IMR-90 (cell line): ENCODE data around the gene CEMIP2. TPM values are rescaled to one million over a fixed set of nuclear protein-coding genes. Genes with fewer than 3 reads are reported as not detected.

ENCODE experiments used
- ATAC-seq: fragments of 200-7000 bp; cut with Tn5 transposase; 2 replicates; pipeline ENCODE4 v1.9.1; 2020; ENCODE audit warnings: low read depth, mild to moderate bottlenecking, moderate library complexity
- BruUV-seq: library from RNA; stranded (reverse); fragments of 400-500 nt; replicated peaks from 2 replicates; lab custom pipeline; 2021; lab: Mats Ljungman, UMichigan
- CTCF ChIA-PET: fragments of 300-600 bp; formaldehyde crosslinking; extraction: SDS; loops from one replicate; lab custom pipeline; 2021; ENCODE audit warnings: antibody characterized with exemption; lab: Yijun Ruan, JAX
- POLR2A ChIA-PET: fragments of 300-600 bp; sonication (Branson Sonifier 250); formaldehyde crosslinking; loops from one replicate; lab custom pipeline; 2022; ENCODE audit warnings: antibody characterized with exemption; ENCODE audit not compliant: unreplicated experiment; lab: Charles Lee
- DNase-seq: peaks from one replicate; pipeline ENCODE4 v3.0.0; 2013
- H2AFZ ChIP-seq: replicated peaks from 2 replicates; pipeline ENCODE3; 2013; ENCODE audit warnings: low read length, mild to moderate bottlenecking; ENCODE audit not compliant: poor library complexity
- H2AK5ac ChIP-seq: 2 replicates; pipeline ENCODE4 v1.6.1; 2013; ENCODE audit warnings: low read depth, low read length, inconsistent platforms
- H2AK9ac ChIP-seq: replicated peaks from 2 replicates; pipeline ENCODE3; 2013; ENCODE audit warnings: mild to moderate bottlenecking, low read depth, low read length, moderate library complexity; ENCODE audit not compliant: poor library complexity
- H2BK120ac ChIP-seq: 2 replicates; pipeline ENCODE4 v1.6.1; 2013; ENCODE audit warnings: low read depth, low read length, inconsistent platforms
- H2BK15ac ChIP-seq: 3 replicates; pipeline ENCODE4 v1.6.1; 2013; ENCODE audit warnings: low read depth, low read length, inconsistent platforms
- H2BK20ac ChIP-seq: 2 replicates; pipeline ENCODE4 v1.6.1; 2013; ENCODE audit warnings: low read depth, mild to moderate bottlenecking, inconsistent platforms, low read length, moderate library complexity
- H2BK5ac ChIP-seq: 2 replicates; pipeline ENCODE4 v1.6.1; 2013; ENCODE audit warnings: mild to moderate bottlenecking, low read depth, low read length, inconsistent platforms; ENCODE audit not compliant: poor library complexity, severe bottlenecking
- H3K14ac ChIP-seq: replicated peaks from 2 replicates; pipeline ENCODE4 v1.6.1; 2013; ENCODE audit warnings: low read depth, low read length, inconsistent platforms
- H3K18ac ChIP-seq: 2 replicates; pipeline ENCODE4 v1.6.1; 2013; ENCODE audit warnings: low read depth, low read length, control low read depth
- H3K23ac ChIP-seq: 2 replicates; pipeline ENCODE4 v1.6.1; 2013; ENCODE audit warnings: low read depth, low read length, inconsistent platforms
- H3K27ac ChIP-seq: 2 replicates; pipeline ENCODE4 v1.5.1; 2013; ENCODE audit warnings: mild to moderate bottlenecking, control low read depth, low read length; ENCODE audit not compliant: insufficient read depth
- H3K27me3 ChIP-seq: 2 replicates; pipeline ENCODE4 v1.6.1; 2013; ENCODE audit warnings: low read length; ENCODE audit not compliant: control insufficient read depth, insufficient read depth
- H3K36me3 ChIP-seq: 2 replicates; pipeline ENCODE4 v1.6.1; 2013; ENCODE audit warnings: low read length, mixed read lengths; ENCODE audit not compliant: control insufficient read depth, insufficient read depth
- H3K4ac ChIP-seq: 2 replicates; pipeline ENCODE4 v1.6.1; 2013; ENCODE audit warnings: low read depth, low read length, inconsistent platforms
- H3K4me1 ChIP-seq: 2 replicates; pipeline ENCODE4 v1.6.1; 2013; ENCODE audit warnings: low read length, mixed read lengths; ENCODE audit not compliant: control insufficient read depth, insufficient read depth
- H3K4me2 ChIP-seq: 2 replicates; pipeline ENCODE4 v1.6.1; 2013; ENCODE audit warnings: low read depth, mild to moderate bottlenecking, control low read depth, low read length, moderate library complexity
- H3K4me3 ChIP-seq: 2 replicates; pipeline ENCODE4 v1.5.1; 2013; ENCODE audit warnings: low read depth, mild to moderate bottlenecking, control low read depth, low read length, moderate library complexity; ENCODE audit not compliant: insufficient read depth
- H3K56ac ChIP-seq: 2 replicates; pipeline ENCODE4 v1.6.1; 2013; ENCODE audit warnings: low read length, inconsistent platforms; ENCODE audit not compliant: insufficient read depth; ENCODE audit errors: extremely low read depth
- H3K79me1 ChIP-seq, 2 experiments: 2 replicates each; pipeline ENCODE4 v1.6.1; 2013; ENCODE audit warnings: low read length in 2 of 2, inconsistent platforms in 1 of 2, low read depth in 1 of 2
- H3K9ac ChIP-seq: 2 replicates; pipeline ENCODE4 v1.6.1; 2013; ENCODE audit warnings: low read depth, low read length, control low read depth
- H3K9me1 ChIP-seq: 2 replicates; pipeline ENCODE4 v1.6.1; 2013; ENCODE audit warnings: low read length, inconsistent platforms; ENCODE audit not compliant: insufficient read depth
- H3K9me3 ChIP-seq: 2 replicates; pipeline ENCODE4 v1.6.1; 2013; ENCODE audit warnings: low read length; ENCODE audit not compliant: control insufficient read depth, insufficient read depth
- H4K20me1 ChIP-seq: 2 replicates; pipeline ENCODE4 v1.6.1; 2013; ENCODE audit warnings: low read length, inconsistent platforms; ENCODE audit not compliant: insufficient read depth
- H4K5ac ChIP-seq: 2 replicates; pipeline ENCODE4 v1.6.1; 2013; ENCODE audit warnings: mild to moderate bottlenecking, low read depth, low read length, control low read depth
- H4K8ac ChIP-seq, 2 experiments: 2 replicates each; pipeline ENCODE4 v1.6.1; 2013; ENCODE audit warnings: low read depth in 2 of 2, low read length in 2 of 2, control low read depth in 1 of 2, inconsistent platforms in 1 of 2
- H4K91ac ChIP-seq: 2 replicates; pipeline ENCODE4 v1.6.1; 2013; ENCODE audit warnings: low read depth, low read length, inconsistent platforms; ENCODE audit not compliant: insufficient read depth
- BHLHE40 ChIP-seq: fragments of 150-350 bp; IDR thresholded peaks from 2 replicates; pipeline ENCODE4 v1.6.1; 2016; ENCODE audit warnings: mild to moderate bottlenecking, low read depth, low read length
- CTCF ChIP-seq: conservative IDR thresholded peaks from 2 replicates; pipeline ENCODE4 v1.5.1; 2012; ENCODE audit warnings: mild to moderate bottlenecking, low read depth, low read length, improper control_type of control experiment
- MAFK ChIP-seq: IDR thresholded peaks from 2 replicates; pipeline ENCODE4 v1.6.1; 2012; ENCODE audit warnings: low read depth, low read length, improper control_type of control experiment
- MAZ ChIP-seq: IDR thresholded peaks from 2 replicates; pipeline ENCODE4 v1.6.1; 2012; ENCODE audit warnings: low read depth, mild to moderate bottlenecking, low read length, improper control_type of control experiment, moderate library complexity, borderline replicate concordance
- MXI1 ChIP-seq: IDR thresholded peaks from 2 replicates; pipeline ENCODE4 v1.6.1; 2012; ENCODE audit warnings: low read depth, mild to moderate bottlenecking, low read length, moderate library complexity, borderline replicate concordance
- NFE2L2 ChIP-seq: fragments of 150-350 bp; IDR thresholded peaks from 2 replicates; pipeline ENCODE4 v1.6.1; 2016; ENCODE audit warnings: low read depth, mild to moderate bottlenecking, low read length
- POLR2A ChIP-seq: IDR thresholded peaks from 2 replicates; pipeline ENCODE4 v1.6.1; 2012; ENCODE audit warnings: mild to moderate bottlenecking, low read depth, low read length
- RFX5 ChIP-seq: IDR thresholded peaks from 2 replicates; pipeline ENCODE4 v1.8.0; 2012; ENCODE audit warnings: low read depth, mild to moderate bottlenecking, low read length, moderate library complexity
- USF2 ChIP-seq: fragments of 150-350 bp; IDR thresholded peaks from 2 replicates; pipeline ENCODE4 v1.6.1; 2017; ENCODE audit warnings: mild to moderate bottlenecking, antibody characterized with exemption, low read length, low read depth
- WGBS, 2 experiments: methylation state at CpG; one replicate each; pipeline versions ENCODE4 v1.1.5 to v1.1.7; 2013; ENCODE audit warnings: missing lambda C conversion rate in 2 of 2; ENCODE audit not compliant: insufficient read length in 1 of 2; ENCODE audit errors: extremely low coverage in 2 of 2; 5-methylcytosine and 5-hydroxymethylcytosine counted together
- dilution Hi-C: fragments of 300-500 bp; cut with HindIII; formaldehyde crosslinking; loops from one replicate; pipeline ENCODE4 v1.14.3; 2018; ENCODE audit warnings: low sequenced_read_pairs; ENCODE audit not compliant: unreplicated experiment
- in situ Hi-C: fragments of 300-500 bp; cut with MboI; formaldehyde crosslinking; loops from 3 replicates; pipeline ENCODE4 v1.14.3; 2019; ENCODE audit warnings: low sequenced_read_pairs, inconsistent platforms, mixed read lengths
- intact Hi-C: fragments of 100-400 bp; cut with micrococcal nuclease; formaldehyde crosslinking; loops from 2 replicates; pipeline ENCODE4 v1.10.0; 2022
- polyA plus RNA-seq, 3 experiments: library from polyadenylated mRNA; depleted of rRNA; stranded (reverse); fragments of >200 nt; gene quantifications; 2 replicates each; pipeline ENCODE4 v1.2.3, GENCODE V29; 2012; ENCODE audit warnings: low replicate concordance in 1 of 3
- total RNA-seq: library from RNA; depleted of rRNA; stranded (reverse); fragments of >200 nt; gene quantifications from 2 replicates; pipeline ENCODE4 v1.2.3, GENCODE V29; 2012

CEMIP2 gene
- total and polyA plus RNA-seq, 2 of the 4 experiments (the other 2 are of a cell fraction) = 65.2 to 67.4 TPM

- no peak overlapping the region for H2BK20ac ChIP-seq
- intact Hi-C loops (no loop called here), dilution Hi-C loops (no loop called here), in situ Hi-C loops (no loop called here)
- no peak overlapping the region for H3K18ac ChIP-seq
- DNase-seq (no peak), ATAC-seq (no peak)
- no peak overlapping the region for H2AK9ac ChIP-seq
- ChIA-PET POLR2A (no interaction called here), CTCF (interaction anchor here (0.5 to 0.6 kb wide), 2 partner anchors 87 to 1374 kb away, joined by 3 read pairs; no protein-coding TSS in a partner anchor)
- H4K91ac ChIP-seq = no peak overlapping the region
- WGBS, 2 experiments = no CpG with 5 or more reads among the region's 1 CpG
- peaks cover 20% of the 10 kb centered on the region for H3K4me1 ChIP-seq
- H3K27me3 ChIP-seq = no peaks in the 10 kb centered on the region
- H3K4me3 ChIP-seq = no peak overlapping the region
- H3K36me3 ChIP-seq = no peaks in the 10 kb centered on the region
- no peak overlapping the region for H3K14ac ChIP-seq
- H3K23ac ChIP-seq = no peak overlapping the region
- no peak overlapping the region for H4K5ac ChIP-seq
- H3K4ac ChIP-seq = no peak overlapping the region
- no peaks in the 10 kb centered on the region for H3K9me3 ChIP-seq
- no peak overlapping the region for H3K27ac ChIP-seq
- no peak overlapping the region for H4K8ac ChIP-seq
- H4K20me1 ChIP-seq = peaks cover 3% of the 10 kb centered on the region; the same call in 1 of the 2 replicates
- no TSS peak for BruUV-seq
- peak overlapping the region; percentile 51 for H2BK5ac ChIP-seq
- H2BK120ac ChIP-seq = no peak overlapping the region
- H3K4me2 ChIP-seq = no peak overlapping the region
- H2AK5ac ChIP-seq = no peak overlapping the region
- peaks cover 3% of the 10 kb centered on the region; the same call in 1 of the 2 replicates for H3K9me1 ChIP-seq
- H3K79me1 ChIP-seq = 0 out of 4 replicates have a peak, but pooled peaks cover 3% of the 10 kb centered on the region in 2 experiments
- TF ChIP-seq USF2 (no peak), CTCF (no peak), MAZ (no peak), MXI1 (no peak), POLR2A (no peak), BHLHE40 (no peak), RFX5 (no peak), MAFK (no peak), NFE2L2 (no peak)
- no peak overlapping the region for H3K9ac ChIP-seq
- H2BK15ac ChIP-seq = no peak overlapping the region
- H3K56ac ChIP-seq = no peak overlapping the region
- no peak overlapping the region for H2AFZ ChIP-seq
These were observed 91.1 kb downstream of the CEMIP2 start for GRCh38 chr9:71677209-71677608.
